DMS 273 treated with DMSO at 0.1 percent for 48 hours (cell line): ENCODE results near the gene ZBTB25.
"Not testable (repeated sequence)": the region's sequence is repeated elsewhere in the genome, so short reads cannot be mapped to it uniquely, and the experiment has no call there.

Experiments
- DNase-seq: peaks from one replicate; lab custom pipeline; 2025; lab: John Stamatoyannopoulos, UW

The ZBTB25 gene, protein sequence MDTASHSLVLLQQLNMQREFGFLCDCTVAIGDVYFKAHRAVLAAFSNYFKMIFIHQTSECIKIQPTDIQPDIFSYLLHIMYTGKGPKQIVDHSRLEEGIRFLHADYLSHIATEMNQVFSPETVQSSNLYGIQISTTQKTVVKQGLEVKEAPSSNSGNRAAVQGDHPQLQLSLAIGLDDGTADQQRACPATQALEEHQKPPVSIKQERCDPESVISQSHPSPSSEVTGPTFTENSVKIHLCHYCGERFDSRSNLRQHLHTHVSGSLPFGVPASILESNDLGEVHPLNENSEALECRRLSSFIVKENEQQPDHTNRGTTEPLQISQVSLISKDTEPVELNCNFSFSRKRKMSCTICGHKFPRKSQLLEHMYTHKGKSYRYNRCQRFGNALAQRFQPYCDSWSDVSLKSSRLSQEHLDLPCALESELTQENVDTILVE

DNA sequence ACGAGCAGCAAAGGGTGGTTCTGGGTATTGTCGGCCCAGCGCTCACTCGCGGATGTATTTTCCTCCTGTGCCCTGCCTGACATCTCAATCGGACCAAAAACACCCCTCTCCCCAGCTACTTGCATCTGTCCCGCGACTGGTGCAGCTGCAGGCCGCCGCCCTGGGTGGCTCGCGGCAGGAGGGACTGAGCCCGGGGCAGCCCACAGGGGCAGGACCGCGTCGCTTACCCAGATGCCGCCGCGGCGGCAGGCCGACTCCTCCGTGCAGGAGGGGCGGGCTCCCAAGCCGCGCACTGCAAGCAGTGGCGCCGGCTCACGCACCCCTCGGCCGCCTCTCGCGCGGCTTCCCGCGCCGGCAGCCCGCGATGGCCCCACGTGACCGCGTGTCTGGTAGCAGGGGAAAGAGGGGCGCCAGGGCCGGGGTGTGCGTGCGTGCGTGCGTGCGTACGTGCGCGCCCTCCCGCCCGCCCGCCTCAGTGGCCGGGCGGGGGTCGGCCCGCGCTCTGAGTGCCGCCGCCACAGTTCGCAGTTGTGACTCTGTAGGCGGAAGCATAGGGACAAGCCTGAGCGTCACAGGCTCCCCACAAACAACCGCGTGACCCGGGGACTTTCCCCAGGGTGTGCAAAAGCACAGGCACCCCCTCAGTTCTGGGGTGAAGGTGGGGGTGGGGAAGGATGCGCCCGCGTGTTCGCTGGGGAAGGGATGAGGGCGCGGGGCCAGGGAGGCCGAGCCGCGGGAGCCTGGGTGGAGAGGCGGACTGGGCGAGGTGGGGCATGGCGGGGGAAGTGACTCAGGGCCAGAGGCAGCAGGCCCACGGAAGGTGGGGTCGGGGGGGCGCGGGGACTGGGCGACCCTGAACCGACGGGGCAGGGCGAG is at the start of gene ZBTB25:
ZBTB25 (minus strand) TSS at position 405 of the 876 bp plus-strand sequence. CDS start 13,305 bp downstream, outside the sequence.
- peak; percentile 69 for DNase-seq

DNA sequence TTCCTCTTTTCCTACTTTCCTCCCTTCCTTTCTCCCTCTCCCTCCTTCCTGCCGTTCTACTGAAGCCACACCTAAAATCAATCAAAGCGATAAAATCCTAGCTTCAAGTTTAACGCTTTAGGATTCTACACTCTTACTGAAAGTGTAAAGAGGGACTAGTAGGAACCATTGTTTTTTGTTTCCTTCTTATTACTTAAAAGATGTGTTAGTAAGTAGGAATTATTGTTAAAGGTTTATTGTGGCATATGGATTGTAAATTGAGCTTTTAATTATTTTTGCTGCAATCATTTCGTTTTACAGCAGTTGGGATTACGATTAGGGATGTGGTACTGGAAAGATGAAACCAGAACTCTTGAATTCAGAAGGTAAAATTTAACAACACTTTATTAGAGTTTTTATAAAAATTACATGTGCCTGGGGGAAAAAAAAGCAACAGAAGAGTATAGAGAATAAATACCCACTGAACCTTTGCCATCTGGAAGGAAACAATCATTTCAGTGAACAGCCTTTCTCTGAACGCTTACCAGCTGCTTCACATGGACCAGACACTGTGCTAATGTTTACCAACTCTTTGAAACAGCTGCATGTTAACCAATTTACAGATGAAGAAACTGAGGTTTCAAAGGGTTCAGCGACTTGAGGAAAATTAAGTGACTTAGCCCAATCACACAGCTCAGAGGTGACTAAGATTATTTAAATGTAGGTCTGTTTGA is 47.1 kb upstream of the ZBTB25 start:
- DNase-seq = peak; percentile 44

DNA sequence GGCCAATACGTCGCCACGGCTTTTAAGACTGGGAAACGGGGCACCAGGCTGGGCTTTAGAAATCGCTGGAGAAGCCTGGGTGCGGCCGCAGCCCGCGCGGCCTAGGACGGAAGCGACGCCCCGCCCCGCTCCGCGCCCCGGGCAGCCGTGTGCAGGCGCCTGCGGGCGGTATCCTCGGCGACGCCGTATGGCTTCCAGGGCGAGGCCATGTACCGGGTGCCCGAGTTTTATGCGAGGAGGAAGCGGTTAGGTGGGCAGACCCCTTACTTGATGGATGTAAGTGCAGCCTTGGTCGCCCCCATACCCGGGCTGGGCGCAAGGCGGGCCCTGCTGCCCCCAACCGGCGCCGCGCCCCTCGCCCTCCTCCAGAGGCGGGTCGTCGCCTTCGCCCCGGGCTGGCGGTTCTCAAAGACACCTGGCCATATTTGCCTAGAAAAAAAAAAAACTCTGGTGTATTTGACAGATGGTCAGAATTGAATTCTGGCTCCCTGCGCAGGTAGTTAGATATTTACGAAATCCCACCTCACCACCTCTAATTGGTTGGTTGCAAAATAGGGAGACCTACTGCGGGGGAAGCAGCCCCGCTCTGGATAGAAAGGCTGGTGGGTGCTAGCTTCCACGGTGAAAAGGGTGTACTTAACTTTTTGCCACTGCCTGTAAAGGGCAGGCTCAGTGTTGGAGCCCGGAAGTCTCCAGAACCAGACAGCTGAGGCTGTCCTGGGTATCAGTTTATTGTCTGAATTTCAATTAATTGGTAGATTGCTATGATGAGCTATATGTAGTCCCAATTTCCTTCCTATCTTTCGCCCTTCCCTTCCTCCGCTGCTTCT is 46.4 kb upstream of the ZBTB25 start, which contains the start of gene PPP1R36:
PPP1R36 (plus strand) TSS at position 171 of the 830 bp plus-strand sequence; CDS start at position 208, 37 bp downstream.
- DNase-seq = peak; percentile 67

DNA sequence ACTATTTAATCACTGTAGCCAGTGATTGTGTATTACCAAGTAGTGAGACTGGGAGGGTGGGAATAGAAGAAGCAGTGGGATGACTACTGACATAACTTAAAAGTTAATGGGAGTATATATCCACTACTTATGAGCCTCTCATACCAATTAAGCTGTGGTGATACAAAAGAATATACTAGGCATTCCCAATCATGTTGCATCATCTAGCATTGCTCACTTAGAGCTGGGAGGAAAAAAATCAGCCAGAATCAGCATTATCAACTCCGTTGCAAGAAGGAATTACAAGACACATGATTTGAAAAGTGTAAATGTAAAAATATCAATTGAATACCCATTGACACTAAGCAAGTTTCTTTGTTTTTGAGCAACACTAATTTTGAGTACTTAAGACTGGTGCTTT is 45.4 kb upstream of the ZBTB25 start:
- DNase-seq = no peak

DNA sequence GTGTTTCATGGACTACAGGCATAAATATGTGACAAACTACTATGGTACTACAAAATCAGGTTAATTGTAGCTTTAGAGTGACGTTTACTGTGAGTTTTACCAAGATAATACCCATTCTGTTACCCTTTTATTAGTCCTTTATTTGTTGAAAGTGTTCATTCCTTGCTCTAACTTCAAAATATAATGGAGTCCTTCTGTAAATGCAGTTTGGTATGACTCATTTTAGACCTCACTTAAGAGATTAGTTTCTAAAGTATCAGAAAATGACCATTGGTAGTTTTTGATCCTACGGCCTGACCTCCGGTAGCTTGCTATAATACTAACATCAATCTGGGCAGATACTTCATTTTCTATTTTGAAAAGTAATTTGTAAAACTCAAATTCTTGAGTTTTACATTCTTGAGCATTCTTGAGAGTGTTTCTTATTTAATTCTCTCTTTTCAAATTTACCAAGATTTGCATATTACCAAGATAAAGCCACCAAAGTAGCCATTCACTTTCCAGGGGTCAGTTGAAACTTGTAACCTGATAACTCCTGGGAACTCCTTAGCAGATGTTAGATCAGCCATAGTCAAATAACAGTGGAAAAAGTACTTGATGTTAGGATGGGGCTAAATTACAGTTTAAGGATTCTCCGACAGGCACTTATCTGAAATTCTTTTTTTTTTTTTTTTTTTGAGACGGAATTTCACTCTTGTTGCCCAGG is 41.1 kb upstream of the ZBTB25 start:
- DNase-seq = no peak

DNA sequence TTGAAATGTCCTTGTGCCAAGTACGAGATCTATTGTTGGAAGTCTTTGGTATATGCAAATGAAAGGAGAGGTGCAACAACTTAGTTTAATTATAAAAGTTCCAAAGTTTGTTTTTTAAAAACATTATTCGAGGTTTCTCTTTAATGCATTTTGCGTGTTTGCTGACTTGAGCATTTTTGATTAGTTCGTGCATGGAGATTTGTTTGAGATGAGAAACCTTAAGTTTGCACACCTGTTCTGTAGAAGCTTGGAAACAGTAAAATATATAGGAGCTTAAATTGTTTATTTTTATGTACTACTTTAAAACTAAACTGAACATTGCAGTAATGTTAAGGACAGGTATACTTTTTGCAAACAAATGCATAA is 39.2 kb upstream of the ZBTB25 start:
- no peak for DNase-seq

DNA sequence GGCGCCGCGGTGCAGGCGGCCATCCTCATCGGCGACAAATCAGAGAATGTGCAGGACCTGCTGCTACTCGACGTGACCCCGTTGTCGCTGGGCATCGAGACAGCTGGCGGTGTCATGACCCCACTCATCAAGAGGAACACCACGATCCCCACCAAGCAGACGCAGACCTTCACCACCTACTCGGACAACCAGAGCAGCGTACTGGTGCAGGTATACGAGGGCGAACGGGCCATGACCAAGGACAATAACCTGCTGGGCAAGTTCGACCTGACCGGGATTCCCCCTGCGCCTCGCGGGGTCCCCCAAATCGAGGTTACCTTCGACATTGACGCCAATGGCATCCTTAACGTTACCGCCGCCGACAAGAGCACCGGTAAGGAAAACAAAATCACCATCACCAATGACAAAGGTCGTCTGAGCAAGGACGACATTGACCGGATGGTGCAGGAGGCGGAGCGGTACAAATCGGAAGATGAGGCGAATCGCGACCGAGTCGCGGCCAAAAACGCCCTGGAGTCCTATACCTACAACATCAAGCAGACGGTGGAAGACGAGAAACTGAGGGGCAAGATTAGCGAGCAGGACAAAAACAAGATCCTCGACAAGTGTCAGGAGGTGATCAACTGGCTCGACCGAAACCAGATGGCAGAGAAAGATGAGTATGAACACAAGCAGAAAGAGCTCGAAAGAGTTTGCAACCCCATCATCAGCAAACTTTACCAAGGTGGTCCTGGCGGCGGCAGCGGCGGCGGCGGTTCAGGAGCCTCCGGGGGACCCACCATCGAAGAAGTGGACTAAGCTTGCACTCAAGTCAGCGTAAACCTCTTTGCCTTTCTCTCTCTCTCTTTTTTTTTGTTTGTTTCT is 38.6 kb upstream of the ZBTB25 start:
- DNase-seq = no peak

DNA sequence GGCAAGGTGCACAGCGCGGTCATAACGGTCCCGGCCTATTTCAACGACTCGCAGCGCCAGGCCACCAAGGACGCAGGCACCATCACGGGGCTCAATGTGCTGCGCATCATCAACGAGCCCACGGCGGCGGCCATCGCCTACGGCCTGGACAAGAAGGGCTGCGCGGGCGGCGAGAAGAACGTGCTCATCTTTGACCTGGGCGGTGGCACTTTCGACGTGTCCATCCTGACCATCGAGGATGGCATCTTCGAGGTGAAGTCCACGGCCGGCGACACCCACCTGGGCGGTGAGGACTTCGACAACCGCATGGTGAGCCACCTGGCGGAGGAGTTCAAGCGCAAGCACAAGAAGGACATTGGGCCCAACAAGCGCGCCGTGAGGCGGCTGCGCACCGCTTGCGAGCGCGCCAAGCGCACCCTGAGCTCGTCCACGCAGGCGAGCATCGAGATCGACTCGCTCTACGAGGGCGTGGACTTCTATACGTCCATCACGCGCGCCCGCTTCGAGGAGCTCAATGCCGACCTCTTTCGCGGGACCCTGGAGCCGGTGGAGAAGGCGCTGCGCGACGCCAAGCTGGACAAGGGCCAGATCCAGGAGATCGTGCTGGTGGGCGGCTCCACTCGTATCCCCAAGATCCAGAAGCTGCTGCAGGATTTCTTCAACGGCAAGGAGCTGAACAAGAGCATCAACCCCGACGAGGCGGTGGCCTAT is 37.8 kb upstream of the ZBTB25 start:
- no peak for DNase-seq

DNA sequence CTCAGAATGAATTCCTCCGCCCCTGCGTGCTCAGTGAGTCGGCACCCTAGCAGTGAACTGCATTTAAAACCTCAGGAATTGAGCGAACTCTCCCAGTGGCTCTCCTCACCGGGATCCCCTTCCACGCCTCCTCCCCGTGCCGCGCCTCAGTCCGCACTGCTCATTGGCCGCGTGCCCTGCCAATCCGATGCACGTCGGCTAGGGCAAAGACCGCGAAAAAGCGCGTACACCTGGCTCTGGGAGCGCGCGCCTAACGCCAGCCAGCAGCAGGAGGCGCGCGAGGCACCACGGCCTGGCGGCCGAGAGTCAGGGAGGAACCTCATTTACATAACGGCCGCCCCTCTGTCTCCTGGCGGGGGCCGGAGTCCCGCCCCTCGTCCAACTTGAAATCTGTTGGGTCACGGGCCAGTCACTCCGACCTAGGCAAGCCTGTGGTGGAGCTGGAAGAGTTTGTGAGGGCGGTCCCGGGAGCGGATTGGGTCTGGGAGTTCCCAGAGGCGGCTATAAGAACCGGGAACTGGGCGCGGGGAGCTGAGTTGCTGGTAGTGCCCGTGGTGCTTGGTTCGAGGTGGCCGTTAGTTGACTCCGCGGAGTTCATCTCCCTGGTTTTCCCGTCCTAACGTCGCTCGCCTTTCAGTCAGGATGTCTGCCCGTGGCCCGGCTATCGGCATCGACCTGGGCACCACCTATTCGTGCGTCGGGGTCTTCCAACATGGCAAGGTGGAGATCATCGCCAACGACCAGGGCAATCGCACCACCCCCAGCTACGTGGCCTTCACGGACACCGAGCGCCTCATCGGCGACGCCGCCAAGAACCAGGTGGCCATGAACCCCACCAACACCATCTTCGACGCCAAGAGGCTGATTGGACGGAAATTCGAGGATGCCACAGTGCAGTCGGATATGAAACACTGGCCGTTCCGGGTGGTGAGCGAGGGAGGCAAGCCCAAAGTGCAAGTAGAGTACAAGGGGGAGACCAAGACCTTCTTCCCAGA is 36.9 kb upstream of the ZBTB25 start, which contains the start of gene HSPA2:
HSPA2 (plus strand) TSS at position 534 of the 995 bp plus-strand sequence; CDS start at position 643, 109 bp downstream.
- peak; percentile 99 for DNase-seq

DNA sequence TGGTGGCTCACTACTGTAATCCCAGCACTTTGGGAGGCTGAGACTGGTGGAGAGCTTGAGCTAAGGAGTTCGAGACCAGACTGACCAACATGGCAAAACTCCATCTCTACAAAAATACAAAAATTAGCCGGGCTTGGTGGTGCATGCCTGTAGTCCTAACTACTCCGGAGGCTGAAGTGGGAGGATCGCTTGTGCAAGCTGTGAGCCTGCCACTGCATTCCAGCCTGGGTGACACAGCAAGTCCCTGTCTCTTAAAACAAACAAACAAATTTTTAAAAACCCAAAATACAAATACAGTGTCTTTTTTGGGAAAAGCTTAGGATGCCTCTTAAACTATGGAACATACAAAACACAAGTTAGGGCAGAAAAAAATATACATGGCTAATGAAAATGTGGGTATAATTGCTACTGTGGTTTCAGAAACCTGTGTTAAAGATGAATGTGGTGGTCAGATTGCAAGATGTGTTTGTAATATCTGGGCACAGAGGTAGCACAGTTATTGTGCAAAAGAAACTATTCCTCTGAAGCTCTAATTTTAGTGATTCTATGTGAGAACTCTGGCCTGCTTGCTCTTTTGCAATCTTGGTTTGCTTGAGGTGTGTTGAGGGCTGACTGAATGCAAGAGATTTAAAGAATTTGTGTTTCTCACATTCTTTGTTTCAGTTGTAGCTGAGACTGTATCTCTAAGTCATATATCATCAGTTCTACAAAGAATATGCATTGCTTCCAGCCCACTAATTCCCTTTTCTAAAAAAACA is 33.0 kb upstream of the ZBTB25 start:
- no peak for DNase-seq

DNA sequence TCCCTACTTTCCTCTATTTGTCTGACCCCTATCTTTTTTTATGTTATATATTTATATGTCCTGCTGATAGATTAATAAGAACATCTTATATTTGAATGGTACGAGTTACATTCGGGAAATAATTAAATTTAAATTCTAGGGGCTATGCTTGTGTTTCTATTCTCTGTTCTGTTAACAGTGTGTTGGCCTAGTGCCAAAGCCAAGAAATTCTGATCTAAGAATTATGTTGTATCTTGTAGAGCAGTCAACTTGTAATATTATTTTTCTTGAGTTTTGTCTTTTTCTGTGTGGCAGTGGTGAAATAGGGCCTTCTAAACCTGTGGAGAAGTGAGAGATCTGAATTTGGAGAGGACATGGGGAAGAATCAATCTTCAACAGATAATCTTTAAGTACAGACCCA is 27.9 kb upstream of the ZBTB25 start:
- no peak for DNase-seq

DNA sequence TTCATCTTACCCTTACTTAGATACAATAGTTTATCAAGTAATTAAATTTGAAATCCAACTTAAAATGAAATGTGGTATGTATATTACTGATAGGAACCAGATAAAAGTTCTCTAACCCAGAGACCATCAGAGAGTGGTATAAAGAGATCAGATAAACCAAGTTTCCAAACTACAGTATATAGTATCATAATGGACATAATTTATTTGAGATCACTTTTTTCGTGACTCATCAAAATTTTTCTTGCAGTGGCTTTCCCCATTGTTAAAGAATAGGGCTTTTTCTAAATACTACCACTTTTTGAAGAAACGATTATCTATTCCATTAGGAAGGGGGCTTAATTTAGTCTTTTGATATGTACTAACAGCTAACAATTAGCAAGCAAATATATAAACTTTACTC is 21.7 kb upstream of the ZBTB25 start:
- no peak for DNase-seq

DNA sequence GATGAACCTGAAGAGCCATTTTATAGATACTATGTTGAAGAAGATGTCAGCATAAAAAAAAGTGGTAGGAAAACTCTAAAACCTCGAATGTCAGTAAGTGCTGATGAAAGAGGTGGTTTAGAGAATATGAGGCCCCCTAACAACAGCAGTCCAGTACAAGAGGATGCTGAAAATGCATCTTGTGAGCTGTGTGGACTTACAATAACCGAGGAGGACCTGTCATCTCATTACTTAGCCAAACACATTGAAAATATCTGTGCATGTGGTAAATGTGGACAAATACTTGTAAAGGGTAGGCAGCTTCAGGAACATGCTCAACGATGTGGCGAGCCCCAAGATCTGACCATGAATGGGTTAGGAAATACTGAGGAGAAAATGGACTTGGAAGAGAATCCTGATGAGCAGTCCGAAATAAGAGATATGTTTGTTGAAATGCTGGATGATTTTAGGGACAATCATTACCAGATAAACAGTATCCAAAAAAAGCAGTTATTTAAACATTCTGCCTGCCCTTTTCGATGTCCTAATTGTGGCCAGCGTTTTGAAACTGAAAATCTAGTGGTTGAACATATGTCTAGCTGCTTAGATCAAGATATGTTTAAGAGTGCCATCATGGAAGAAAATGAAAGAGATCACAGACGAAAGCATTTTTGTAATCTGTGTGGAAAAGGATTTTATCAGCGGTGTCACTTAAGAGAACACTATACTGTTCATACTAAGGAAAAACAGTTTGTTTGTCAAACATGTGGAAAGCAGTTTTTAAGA is 19.1 kb upstream of the ZBTB25 start:
- DNase-seq = no peak

DNA sequence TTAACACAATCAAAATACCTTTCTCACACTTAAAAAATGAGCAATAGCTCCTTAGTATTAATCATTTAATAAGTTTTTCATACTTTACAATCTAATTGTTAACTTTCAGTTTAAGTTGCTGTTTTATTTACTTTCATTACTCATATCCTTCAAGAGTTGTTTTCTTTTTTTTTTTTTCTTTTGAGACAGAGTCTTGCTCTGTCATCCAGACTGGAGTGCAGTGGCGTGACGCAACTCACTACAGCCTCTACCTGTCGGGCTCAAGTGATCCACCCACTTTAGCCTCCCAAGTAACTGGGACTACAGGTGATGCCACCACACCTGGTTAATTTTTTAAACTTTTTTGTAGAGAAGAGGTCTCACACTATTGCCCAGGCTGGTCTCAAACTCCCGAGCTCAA is 17.1 kb upstream of the ZBTB25 start:
- no peak for DNase-seq

DNA sequence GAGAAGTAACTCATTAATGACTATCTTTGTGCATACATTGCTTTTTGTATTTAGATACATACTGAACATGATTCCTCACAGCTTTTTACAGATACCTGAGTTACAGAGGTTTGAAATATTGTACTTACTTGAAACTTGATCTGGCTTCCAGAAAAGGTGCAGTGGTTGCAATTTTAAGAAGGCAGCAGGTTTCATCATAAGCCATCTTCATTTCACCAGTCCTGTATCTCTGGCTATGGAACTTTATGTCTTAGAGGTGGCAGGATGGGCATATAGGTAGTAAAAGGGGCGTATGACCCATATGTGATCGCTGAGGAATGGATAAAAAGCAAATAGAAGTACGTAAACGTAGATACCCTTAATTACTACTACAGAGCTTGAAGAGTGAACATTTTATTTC is 14.6 kb upstream of the ZBTB25 start:
- DNase-seq = no peak

DNA sequence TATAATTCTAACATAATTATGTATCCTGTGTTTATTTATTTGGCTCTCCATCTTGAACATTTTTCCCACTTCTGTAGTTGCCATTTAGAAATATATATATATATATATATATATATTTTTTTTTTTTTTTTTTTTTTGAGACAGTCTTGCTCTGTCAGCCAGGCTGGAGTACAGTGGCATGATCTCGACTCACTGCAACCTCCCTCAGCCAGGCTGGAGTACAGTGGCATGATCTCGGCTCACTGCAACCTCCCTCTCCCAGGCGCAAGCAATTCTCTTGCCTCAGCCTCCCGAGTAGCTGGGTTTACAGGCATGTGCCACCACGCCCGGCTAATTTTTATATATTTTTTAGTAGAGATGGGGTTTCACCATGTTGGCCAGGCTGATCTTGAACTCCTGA is 14.0 kb upstream of the ZBTB25 start:
- DNase-seq = not testable (repeated sequence)
